Sigmoid colon (tissue), 4 donors: ENCODE data around the gene ADAMTSL1.

Source experiments
- CTCF ChIP-seq, 4 experiments: fragments of 450-650 bp in 3 of 4; fragments of 200-600 bp in 1 of 4; IDR thresholded peaks; one replicate each; pipeline ENCODE4 v1.5.1; 2016 to 2019; ENCODE audit warnings: antibody characterized with exemption in 4 of 4, mild to moderate bottlenecking in 3 of 4, moderate library complexity in 2 of 4
- POLR2A ChIP-seq, 2 donors: fragments of 450-650 bp; IDR thresholded peaks; one replicate each; pipeline ENCODE4 v1.6.1; 2016; ENCODE audit warnings: antibody characterized with exemption in 2 of 2, mild to moderate bottlenecking in 2 of 2, moderate library complexity in 2 of 2
- POLR2AphosphoS5 ChIP-seq, 4 donors: sonication (generic); formaldehyde crosslinking; IDR thresholded peaks; one replicate each; pipeline ENCODE4 v1.6.1; 2017; ENCODE audit warnings: antibody characterized with exemption in 4 of 4

- TF ChIP-seq POLR2AphosphoS5 (IDR thresholded peaks at IDR 0.05) (no peak), CTCF (IDR thresholded peaks at IDR 0.05) (no peak), POLR2A (IDR thresholded peaks at IDR 0.05) (no peak)
Measured at GRCh38 chr9:18692962-18693361, 219.0 kb downstream of the ADAMTSL1 start.
